Heart left ventricle (tissue), 13 donors: Measurements from ENCODE around the gene ZMAT5.

ENCODE experiments used
- CTCF ChIP-seq, 12 donors: fragments of 200-600 bp; sonication (generic) in 4 of 12; IDR thresholded peaks; one replicate each; pipeline versions ENCODE4 v1.5.0 to v1.8.0; 2018 to 2022; ENCODE audit warnings: antibody characterized with exemption in 12 of 12, mild to moderate bottlenecking in 5 of 12
- POLR2A ChIP-seq, 2 donors: fragments of 450-650 bp; IDR thresholded peaks; one replicate each; pipeline ENCODE4 v1.6.1; 2017; ENCODE audit warnings: antibody characterized with exemption in 2 of 2, mild to moderate bottlenecking in 2 of 2, moderate library complexity in 2 of 2
- donor health status: ischemic (EF 13 %, LVEDD 7.1; RV severe dilation, severe dysfunction).
- donor health status: DM: no; HTN: yes; CAD: no.
- donor health status: DM: no; HTN: no; CAD: no.
- donor health status: ischemic (EF 25% LVEDD 6.9; RV normal size, moderate dysfunction).
- donor health status: ischemic (EF 25% LVEDD 5.7; RV mildly dilated, moderate dysfunction).
- donor health status: ischemic (EF 35%, LVEDD 5.7; RV mildly dilated, moderate dysfunction).
- donor health status: nonischemic (EF 11% LVEDD 7.7; RV severe dilation, severe dysfunction).
- donor health status: DM: yes; HTN: yes; CAD: no.
- donor health status: PGD.
- donor health status: ischemic (EF 29% LVEDD 5.4; RV normal size, mild dysfunction).
- donor health status: nonischemic (EF 23%, LVEDD 6.1; RV moderate dilation, normal function).

GRCh38 chr22:29816539-29816938 is 49.7 kb upstream of the ZMAT5 start:
- TF ChIP-seq CTCF (IDR thresholded peaks at IDR 0.05) (no peak), POLR2A (IDR thresholded peaks at IDR 0.05) (no peak)
